Measurements from ENCODE around the gene DDAH1.
"Not testable (repeated sequence)": the region's sequence is repeated elsewhere in the genome, so short reads cannot be mapped to it uniquely, and the experiment has no call there.

The DDAH1 gene

GRCh38 chr1:85356130-85356529, 108.8 kb downstream of the DDAH1 start:
- no peak for DNase-seq

GRCh38 chr1:85352055-85352454, 112.9 kb downstream of the DDAH1 start:
- no peak for DNase-seq

- no peak for DNase-seq
Measured at GRCh38 chr1:85351202-85351828, 113.6 kb downstream of the DDAH1 start.

- DNase-seq = no peak
Measured at GRCh38 chr1:85349224-85349623, 115.7 kb downstream of the DDAH1 start.

GRCh38 chr1:85347908-85348307, 117.1 kb downstream of the DDAH1 start:
- no peak for DNase-seq

GRCh38 chr1:85347275-85347674, 117.7 kb downstream of the DDAH1 start:
- not testable (repeated sequence) for DNase-seq

- no peak for DNase-seq
Measured at GRCh38 chr1:85344256-85344694, 120.7 kb downstream of the DDAH1 start.

GRCh38 chr1:85343612-85344255, 121.2 kb downstream of the DDAH1 start:
- no peak for DNase-seq

- no peak for DNase-seq
Measured at GRCh38 chr1:85343213-85343611, 121.7 kb downstream of the DDAH1 start.

- no peak for DNase-seq
Measured at GRCh38 chr1:85342207-85342606, 122.8 kb downstream of the DDAH1 start.

- DNase-seq = no peak
Measured at GRCh38 chr1:85340427-85340826, 124.5 kb downstream of the DDAH1 start.

GRCh38 chr1:85339656-85340399, 125.1 kb downstream of the DDAH1 start:
- DNase-seq = no peak

GRCh38 chr1:85339089-85339488, 125.9 kb downstream of the DDAH1 start:
- no peak for DNase-seq

GRCh38 chr1:85334962-85335361, 130.0 kb downstream of the DDAH1 start:
- peak; percentile 89 for DNase-seq

- no peak for DNase-seq
Measured at GRCh38 chr1:85333186-85333585, 131.8 kb downstream of the DDAH1 start.

- no peak for DNase-seq
Measured at GRCh38 chr1:85332575-85332974, 132.4 kb downstream of the DDAH1 start.

GRCh38 chr1:85330711-85331290, 134.2 kb downstream of the DDAH1 start:
- peak; percentile 68 for DNase-seq

GRCh38 chr1:85330214-85330631, 134.7 kb downstream of the DDAH1 start:
- DNase-seq = no peak

GRCh38 chr1:85328713-85329397, 136.1 kb downstream of the DDAH1 start:
- no peak for DNase-seq

- DNase-seq = no peak
Measured at GRCh38 chr1:85327759-85328158, 137.2 kb downstream of the DDAH1 start.

GRCh38 chr1:85326851-85327250, 138.1 kb downstream of the DDAH1 start:
- no peak for DNase-seq

GRCh38 chr1:85326336-85326735, 138.6 kb downstream of the DDAH1 start:
- no peak for DNase-seq

- DNase-seq = no peak
Measured at GRCh38 chr1:85325920-85326319, 139.0 kb downstream of the DDAH1 start.

Data from MV-4-11 (cell line).